Measurements from ENCODE around the gene CREBBP. TPM values are rescaled to one million over a fixed set of nuclear protein-coding genes. Genes with fewer than 3 reads are reported as not detected.

CREBBP gene
- total RNA-seq, 2 experiments from 2014 or later, result 145 to 152 TPM

DNA sequence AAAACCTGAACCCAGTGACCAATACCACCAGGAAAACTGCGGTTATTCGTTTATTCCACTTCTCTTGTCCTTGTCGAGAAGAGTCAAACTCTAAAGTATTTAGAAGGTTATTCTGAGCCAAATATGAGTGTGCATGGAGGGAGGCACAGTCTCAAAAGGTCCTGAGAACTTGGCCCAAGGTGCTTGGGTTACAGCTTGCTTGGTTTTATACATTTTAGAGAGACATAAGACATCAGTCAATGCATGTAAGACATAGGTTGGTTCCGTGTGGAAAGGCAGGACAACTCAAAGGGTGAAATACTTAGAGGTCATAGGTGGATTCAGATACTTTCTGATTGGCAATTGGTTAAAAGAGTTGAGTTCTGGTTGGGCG is 162.5 kb downstream of the CREBBP start:
- peak overlapping the region; percentile 62 for H3K4me3 ChIP-seq (ENCODE audit: low read length)
- Mint-ChIP-seq H3K27me3 (no peaks in the 10 kb centered on the region), H3K9me3 (no peaks in the 10 kb centered on the region), H3K27ac (peak overlapping the region; percentile 89), H3K4me1 (ENCODE audit: low read depth) (peaks cover 31% of the 10 kb centered on the region), H3K36me3 (ENCODE audit: low read depth) (peaks cover 14% of the 10 kb centered on the region), H3K4me3 (peak overlapping the region; percentile 88)
- peaks cover 32% of the 10 kb centered on the region for H3K4me1 ChIP-seq (ENCODE audit: insufficient read depth, low read length)
- intact Hi-C loops (cut with DNase I, micrococcal nuclease), result loop anchor here in 1 of 2 experiments (5.0 to 10.0 kb wide), 2 partner anchors 106 to 537 kb away; partner anchors contain the start of gene SLX4
- H3K27ac ChIP-seq (ENCODE audit: low read depth in 1 of 2, low read length in 2 of 2), result peak overlapping the region; percentile 72 to 92
- ChIA-PET CTCF (no interaction called here), POLR2A (interaction anchor here (0.7 to 1.8 kb wide), 10 partner anchors 19 to 1935 kb away, joined by 3 to 12 read pairs (median 4); partner anchors contain the start of genes CREBBP, NAA60, NUBP2 and SPSB3)
- H3K9me3 ChIP-seq (ENCODE audit: control insufficient read depth in 1 of 2, insufficient read depth in 1 of 2, low read length in 2 of 2), result no peaks in the 10 kb centered on the region
- TF ChIP-seq, protein P1, sequence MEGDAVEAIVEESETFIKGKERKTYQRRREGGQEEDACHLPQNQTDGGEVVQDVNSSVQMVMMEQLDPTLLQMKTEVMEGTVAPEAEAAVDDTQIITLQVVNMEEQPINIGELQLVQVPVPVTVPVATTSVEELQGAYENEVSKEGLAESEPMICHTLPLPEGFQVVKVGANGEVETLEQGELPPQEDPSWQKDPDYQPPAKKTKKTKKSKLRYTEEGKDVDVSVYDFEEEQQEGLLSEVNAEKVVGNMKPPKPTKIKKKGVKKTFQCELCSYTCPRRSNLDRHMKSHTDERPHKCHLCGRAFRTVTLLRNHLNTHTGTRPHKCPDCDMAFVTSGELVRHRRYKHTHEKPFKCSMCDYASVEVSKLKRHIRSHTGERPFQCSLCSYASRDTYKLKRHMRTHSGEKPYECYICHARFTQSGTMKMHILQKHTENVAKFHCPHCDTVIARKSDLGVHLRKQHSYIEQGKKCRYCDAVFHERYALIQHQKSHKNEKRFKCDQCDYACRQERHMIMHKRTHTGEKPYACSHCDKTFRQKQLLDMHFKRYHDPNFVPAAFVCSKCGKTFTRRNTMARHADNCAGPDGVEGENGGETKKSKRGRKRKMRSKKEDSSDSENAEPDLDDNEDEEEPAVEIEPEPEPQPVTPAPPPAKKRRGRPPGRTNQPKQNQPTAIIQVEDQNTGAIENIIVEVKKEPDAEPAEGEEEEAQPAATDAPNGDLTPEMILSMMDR (IDR thresholded peaks at IDR 0.05), result no peak
- H3K36me3 ChIP-seq (ENCODE audit: insufficient read depth, low read length), result peaks cover 12% of the 10 kb centered on the region
- DNase-seq, result no peak
- no peaks in the 10 kb centered on the region for H3K27me3 ChIP-seq (ENCODE audit: control insufficient read depth in 1 of 2, insufficient read depth in 2 of 2, low read length in 2 of 2)
- ATAC-seq (ENCODE audit: poor library complexity), result no peak

DNA sequence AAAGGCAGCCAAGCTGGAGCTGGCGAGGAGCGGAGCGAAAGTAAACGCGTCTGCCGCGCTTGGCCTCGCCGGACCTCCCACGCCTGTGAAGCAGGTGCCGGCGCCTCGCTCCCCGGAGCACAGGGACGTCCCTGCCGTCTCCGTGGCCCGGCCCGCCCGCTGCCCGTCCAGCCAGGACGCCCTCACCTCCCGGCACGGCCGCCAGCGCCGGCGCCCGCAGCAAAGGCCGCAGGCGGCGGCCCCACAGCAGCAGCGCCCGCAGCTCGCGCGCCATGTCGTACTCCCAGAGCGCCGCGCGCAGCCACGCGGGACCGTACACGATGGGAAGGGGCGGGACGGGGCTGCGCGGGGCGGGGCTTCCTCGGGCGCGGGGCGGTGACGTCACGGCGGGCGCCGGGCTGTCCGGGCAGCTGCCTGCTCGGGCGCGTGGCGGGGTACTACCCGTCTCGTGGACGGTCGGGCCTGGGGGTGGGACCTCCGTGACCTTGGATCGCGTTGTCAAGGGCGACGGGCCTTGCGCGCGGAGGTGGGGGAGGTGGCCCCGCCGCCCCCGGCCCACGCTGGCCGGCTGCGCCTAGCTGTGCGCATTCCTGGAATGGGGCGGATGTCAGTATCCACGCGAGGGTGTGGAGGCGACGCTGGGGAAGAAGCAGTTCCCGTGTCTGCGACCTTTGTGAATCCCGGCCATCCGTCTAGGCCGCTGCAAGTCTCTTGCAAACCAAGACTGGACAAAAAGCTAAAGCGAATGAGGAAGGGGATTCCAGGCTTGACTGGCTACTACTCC is 163.1 kb downstream of the CREBBP start, which contains the start of gene TRAP1:
TRAP1 (minus strand) TSS at position 290 of the 784 bp plus-strand sequence; CDS start at position 274, 16 bp downstream.
- POLR2A ChIA-PET, result interaction anchor here (0.7 to 1.8 kb wide), 16 partner anchors 13 to 1935 kb away, joined by 3 to 12 read pairs (median 3); partner anchors contain the start of genes CREBBP, NAA60, NUBP2 and SPSB3
- no peaks in the 10 kb centered on the region for H3K9me3 Mint-ChIP-seq

DNA sequence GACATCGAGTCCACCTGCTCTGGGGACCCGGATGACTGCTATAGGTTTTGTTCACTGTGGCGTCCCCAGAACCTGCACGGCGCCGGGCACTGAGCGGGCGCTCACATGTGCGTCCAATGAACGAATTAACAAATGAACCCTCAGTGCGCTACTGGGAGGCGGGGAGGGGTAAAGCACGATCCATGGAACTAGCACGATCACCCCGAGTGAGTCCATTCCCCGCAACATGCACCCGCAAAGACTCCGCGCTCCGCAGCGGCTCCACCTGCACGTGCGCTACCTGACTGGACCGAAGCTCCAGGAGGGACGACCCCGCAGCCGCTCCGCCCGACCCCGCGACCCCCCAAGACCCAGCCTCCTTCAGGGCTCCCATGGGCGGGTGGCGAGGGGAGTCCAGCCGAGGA is 163.7 kb downstream of the CREBBP start:
- intact Hi-C loops (cut with DNase I, micrococcal nuclease), result loop anchor here in 1 of 2 experiments (1.0 to 10.0 kb wide), 4 partner anchors 27 to 538 kb away; partner anchors contain the start of genes CREBBP and SLX4
- DNase-seq, result peak in 4 of 14 experiments; percentile 3 to 25 (median 16)
- peak overlapping the region; percentile 49 to 58 for H3K27ac ChIP-seq (ENCODE audit: low read depth in 1 of 2, low read length in 2 of 2)
- Mint-ChIP-seq H3K9me3 (no peaks in the 10 kb centered on the region), H3K27me3 (no peaks in the 10 kb centered on the region), H3K27ac (peak overlapping the region; percentile 89), H3K4me1 (ENCODE audit: low read depth) (peaks cover 31% of the 10 kb centered on the region), H3K4me3 (peak overlapping the region; percentile 92), H3K36me3 (ENCODE audit: low read depth) (peaks cover 14% of the 10 kb centered on the region)
- CTCF ChIA-PET, result no interaction called here
- TF ChIP-seq, protein P1 (IDR thresholded peaks at IDR 0.05), result no peak
- ATAC-seq (ENCODE audit: poor library complexity), result peak; percentile 7
- peak overlapping the region; percentile 98 for H3K4me3 ChIP-seq (ENCODE audit: low read length)
- H3K36me3 ChIP-seq (ENCODE audit: insufficient read depth, low read length), result peaks cover 14% of the 10 kb centered on the region
- H3K4me1 ChIP-seq (ENCODE audit: insufficient read depth, low read length), result peaks cover 34% of the 10 kb centered on the region
- H3K9me3 ChIP-seq (ENCODE audit: control insufficient read depth in 1 of 2, insufficient read depth in 1 of 2, low read length in 2 of 2), result no peaks in the 10 kb centered on the region
- POLR2A ChIA-PET, result interaction anchor here (0.8 to 1.8 kb wide), 14 partner anchors 13 to 1934 kb away, joined by 3 to 12 read pairs (median 4); partner anchors contain the start of genes CREBBP, NAA60, NUBP2 and SPSB3
- H3K27me3 ChIP-seq (ENCODE audit: control insufficient read depth in 1 of 2, insufficient read depth in 2 of 2, low read length in 2 of 2), result no peaks in the 10 kb centered on the region

More for the DNA sequence above, 163.1 kb downstream of the CREBBP start, which contains the start of gene TRAP1:
- Histone ChIP-seq H3K4me3 (ENCODE audit: low read length) (peak within 1 kb of the TSS; percentile 98), H3K27ac (ENCODE audit: low read depth in 1 of 2, low read length in 2 of 2) (peak within 1 kb of the TSS; percentile 72 to 92), H3K36me3 (ENCODE audit: insufficient read depth, low read length) (peaks cover 14% of the 10 kb centered on the region), H3K4me1 (ENCODE audit: insufficient read depth, low read length) (peaks cover 33% of the 10 kb centered on the region), H3K9me3 (ENCODE audit: control insufficient read depth in 1 of 2, insufficient read depth in 1 of 2, low read length in 2 of 2) (no peaks in the 10 kb centered on the region), H3K27me3 (ENCODE audit: control insufficient read depth in 1 of 2, insufficient read depth in 2 of 2, low read length in 2 of 2) (no peaks in the 10 kb centered on the region)
- ATAC-seq (ENCODE audit: poor library complexity), result peak; percentile 98
- peaks cover 14% of the 10 kb centered on the region for H3K36me3 Mint-ChIP-seq (ENCODE audit: low read depth)
- intact Hi-C loops (cut with DNase I, micrococcal nuclease), result loop anchor here in 1 of 2 experiments (1.0 to 10.0 kb wide), 4 partner anchors 27 to 537 kb away; partner anchors contain the start of genes CREBBP and SLX4
- peak within 1 kb of the TSS; percentile 89 for H3K27ac Mint-ChIP-seq
- CTCF ChIA-PET, result no interaction called here
- H3K4me1 Mint-ChIP-seq (ENCODE audit: low read depth), result peaks cover 31% of the 10 kb centered on the region
- TF ChIP-seq, protein P1 (IDR thresholded peaks at IDR 0.05), result no peak
- peak within 1 kb of the TSS; percentile 92 for H3K4me3 Mint-ChIP-seq
- DNase-seq, result peak; percentile 83 to 96 (median 91)
- H3K27me3 Mint-ChIP-seq, result no peaks in the 10 kb centered on the region

All from CD4-positive, alpha-beta T cell (primary cell).